Sciatic nerve (tissue), 2 donors: ENCODE results near the gene PPTC7. TPM values are rescaled to one million over a fixed set of nuclear protein-coding genes. Genes with fewer than 3 reads are reported as not detected.
"Not testable (repeated sequence)": the region's sequence is repeated elsewhere in the genome, so short reads cannot be mapped to it uniquely, and the experiment has no call there.

Experiments used
- ATAC-seq: fragments of 200-7000 bp; cut with Tn5 transposase; one replicate; pipeline ENCODE4 v1.9.1; 2020; ENCODE audit warnings: mild to moderate bottlenecking, moderate library complexity
- DNase-seq: peaks from one replicate; pipeline ENCODE4 v3.0.0-alpha.2; 2020; ENCODE audit warnings: low spot score
- intact Hi-C: fragments of 100-400 bp; cut with DNase I; formaldehyde crosslinking; loops from one replicate; pipeline ENCODE4 v1.14.2; 2022
- total RNA-seq: library from RNA; stranded (reverse); fragmentation: NEBNext Ultra II Directional; extraction: Animal tissue kit (Norgen Biotek cat#: 25700); gene quantifications from one replicate; pipeline ENCODE4 v1.2.1, GENCODE V29; 2021
- donor health status: DM: no; HTN: no; CAD: no.
- donor health status: DM: no; HTN: no; CAD: no.

Gene PPTC7
- total RNA-seq, 1 donor from 2014 or later, result 23.8 TPM

DNA sequence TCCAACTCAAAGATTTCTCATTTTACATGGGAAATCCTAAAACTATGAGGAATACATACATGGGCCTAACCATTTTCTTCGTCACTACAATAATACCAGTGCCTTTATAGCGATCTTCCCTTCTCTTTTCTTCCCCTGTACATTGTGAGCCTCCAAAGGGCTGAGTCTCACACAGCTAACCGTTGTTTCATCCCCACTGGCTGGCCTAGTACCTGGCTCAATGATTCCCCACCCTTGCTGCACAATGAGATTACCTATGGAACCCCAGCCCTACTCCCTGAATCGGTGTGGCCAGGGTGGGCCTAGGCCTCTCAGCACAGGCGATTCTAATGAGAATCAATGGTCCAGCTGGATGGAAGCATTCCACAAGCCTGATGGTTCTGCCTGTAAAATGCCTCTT, 16.1 kb downstream of the PPTC7 start:
- ATAC-seq (no peak), DNase-seq (no peak)
- intact Hi-C loops, result no loop called here

DNA sequence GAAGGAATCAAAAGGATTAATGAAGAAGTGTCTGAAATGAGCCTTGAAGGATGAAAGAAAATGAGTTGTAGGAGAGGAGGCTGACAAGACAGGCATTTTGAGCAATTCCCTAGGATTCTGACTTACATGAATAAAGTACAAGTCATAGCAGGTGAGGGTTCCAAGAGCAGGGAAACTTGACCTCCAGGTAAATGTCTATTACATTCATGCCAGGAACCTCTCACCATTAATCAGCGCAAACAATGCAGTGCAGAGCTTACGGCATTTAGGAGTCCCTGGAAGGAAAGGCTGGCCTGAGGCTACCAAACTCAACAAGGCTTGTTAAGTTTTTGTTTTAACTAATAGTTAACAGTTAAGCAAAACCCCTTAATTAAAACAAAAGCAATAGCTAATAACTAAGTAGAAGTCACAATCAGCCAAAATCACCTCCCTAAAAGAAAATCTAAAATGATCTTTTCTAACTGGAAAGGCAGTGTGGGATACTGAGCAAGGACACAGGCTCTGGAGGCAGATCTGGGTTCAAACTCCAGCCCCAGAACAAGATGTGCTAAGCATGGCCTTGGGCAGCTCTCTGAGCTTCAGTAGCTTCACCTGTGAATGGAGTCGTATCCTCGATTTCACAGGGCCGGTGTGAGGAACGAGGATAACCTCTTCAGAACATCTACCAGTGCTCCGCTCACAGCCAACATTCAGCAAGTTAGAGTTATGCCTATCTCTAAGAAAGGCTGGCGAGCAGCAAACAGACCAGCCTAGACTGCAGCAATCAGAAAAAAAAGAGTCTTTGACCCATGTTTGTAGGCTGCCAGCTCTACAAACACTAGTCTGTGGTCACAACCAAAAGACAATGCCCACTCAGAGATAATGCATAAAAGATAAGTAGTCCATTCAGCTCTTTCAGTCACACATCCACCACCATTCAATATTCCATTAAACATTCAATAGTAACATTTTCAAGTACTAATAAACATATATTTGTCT, 16.9 kb downstream of the PPTC7 start:
- no peak for DNase-seq
- ATAC-seq, result no peak
- intact Hi-C loops, result no loop called here

DNA sequence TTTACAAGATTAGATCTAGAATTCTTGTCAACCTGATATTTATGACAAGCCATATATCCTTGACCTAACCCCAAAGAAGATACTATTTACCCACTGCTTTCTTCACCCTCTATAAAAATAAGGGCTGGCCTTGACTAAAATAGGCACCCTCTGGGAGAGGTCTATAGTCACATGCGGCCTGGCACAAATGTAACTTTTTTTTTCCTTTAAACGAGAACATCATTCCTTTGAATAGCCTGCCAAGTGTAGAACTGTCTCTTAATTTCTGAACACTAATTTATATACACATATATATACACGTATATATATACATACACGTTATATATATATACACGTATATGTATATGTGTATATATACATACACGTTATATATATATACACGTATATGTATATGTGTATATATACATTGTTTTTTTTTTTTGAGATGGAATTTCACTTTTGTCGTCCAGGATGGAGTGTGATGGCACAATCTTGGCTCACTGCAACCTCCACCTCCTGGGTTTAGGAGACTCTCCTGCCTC, 18.6 kb downstream of the PPTC7 start:
- intact Hi-C loops, result no loop called here
- no peak for DNase-seq
- ATAC-seq, result peak; percentile 34

DNA sequence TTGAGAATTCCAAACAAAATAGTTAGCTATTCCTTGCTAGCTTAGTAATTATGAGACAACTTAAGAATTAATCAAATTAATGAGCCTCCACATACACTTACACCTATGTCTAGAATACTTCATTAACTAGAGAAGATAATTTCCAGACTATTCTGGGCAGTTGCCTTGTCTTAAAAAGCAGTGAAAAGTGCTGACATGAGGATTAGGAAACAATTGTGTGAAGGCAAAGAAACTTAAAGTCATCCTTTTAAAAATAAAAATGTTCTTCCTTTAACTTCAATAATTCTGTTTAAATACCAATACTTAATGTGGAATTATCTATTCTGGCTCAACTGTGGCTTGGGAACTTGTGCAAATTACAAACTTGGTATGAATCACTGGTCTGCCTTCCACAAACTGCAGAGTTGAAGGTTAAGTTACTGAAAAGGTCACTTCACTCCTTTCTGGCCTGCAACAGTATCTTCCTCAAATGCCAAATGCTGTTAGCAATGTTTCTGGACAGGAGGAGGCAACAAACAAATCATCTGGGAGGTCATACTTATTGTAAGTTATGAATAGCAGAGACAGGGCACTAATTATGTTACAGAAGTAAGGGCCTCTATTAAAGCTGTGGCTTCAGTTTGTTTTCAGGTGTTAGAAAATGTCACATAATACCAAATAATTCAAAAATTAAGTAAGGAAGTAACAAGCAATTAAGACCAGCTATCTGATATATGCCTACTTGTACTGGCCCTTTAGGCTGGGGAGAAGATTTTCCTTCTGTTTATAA, 19.2 kb downstream of the PPTC7 start:
- intact Hi-C loops, result no loop called here
- DNase-seq, result no peak
- peak; percentile 75 for ATAC-seq

DNA sequence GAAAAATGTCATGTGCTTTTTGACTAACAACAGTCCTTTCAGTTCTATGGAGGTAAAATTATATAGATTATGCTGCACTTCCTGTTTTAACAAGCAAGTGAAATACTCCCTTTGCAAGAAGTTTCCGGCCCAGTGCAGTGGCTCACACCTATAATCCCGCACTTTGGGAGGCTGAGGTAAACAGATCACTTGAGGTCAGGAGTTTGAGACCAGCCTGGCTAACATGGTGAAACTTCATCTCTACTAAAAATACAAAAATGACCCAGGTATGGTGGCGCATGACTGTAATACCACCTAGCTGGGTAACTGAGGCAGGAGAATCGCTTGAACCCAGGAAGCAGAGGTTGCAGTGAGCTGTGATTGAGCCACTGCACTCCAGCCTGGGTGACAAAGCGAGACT, 20.7 kb downstream of the PPTC7 start:
- ATAC-seq, DNase-seq, intact Hi-C loops: not testable (repeated sequence)

DNA sequence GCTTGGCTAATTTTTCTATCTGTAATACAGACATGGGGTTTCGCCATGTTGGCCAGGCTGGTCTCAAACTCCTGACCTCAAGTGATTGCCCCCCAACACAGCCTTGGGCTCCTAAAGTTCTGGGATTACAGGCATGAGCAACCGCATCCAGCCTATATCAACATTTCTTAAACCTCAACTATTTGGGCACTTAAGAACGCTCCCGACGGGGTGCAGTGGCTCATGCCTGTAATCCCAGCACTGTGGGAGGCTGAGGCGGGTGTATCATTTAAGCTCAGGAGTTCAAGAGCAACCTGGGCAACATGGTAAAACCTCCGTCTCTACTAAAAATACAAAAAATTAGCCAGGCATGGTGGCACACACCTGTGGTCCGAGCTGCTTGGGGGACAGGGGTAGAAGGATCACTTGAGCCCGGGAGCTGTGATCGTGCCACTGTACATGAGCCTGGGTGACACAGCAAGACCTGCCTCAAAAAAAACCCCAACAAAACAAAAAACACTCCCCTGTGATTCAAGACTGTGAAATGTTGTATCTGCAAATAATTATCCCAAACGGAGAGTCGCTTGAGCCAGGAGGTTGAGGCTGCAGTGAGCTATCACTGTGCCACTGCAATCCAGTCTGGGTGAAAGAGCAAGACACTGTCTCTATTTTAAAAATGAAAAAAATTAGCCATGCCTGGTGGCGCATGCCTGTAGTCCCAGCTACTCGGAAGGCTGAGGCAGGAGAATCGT, 21.5 kb downstream of the PPTC7 start:
- intact Hi-C loops, result no loop called here
- ATAC-seq (peak; percentile 44), DNase-seq (no peak)

DNA sequence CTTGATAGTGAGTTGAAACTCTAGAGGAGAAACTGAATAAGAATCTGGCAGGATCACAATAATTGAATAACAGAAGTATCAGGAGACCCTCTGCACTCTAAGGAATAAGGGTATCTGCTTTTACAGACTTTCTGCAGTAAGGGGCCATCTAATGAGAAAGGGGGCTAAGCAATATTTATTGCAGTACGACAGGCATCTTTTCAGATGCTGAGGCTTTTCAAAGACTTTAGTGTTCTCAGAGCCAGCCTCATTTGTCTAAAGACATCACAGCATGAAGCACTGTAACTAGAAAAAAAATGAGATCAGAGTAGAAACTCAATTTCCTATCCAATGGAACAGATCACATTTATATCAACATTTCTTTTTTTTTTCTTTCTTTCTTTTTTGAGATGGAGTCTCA, 22.2 kb downstream of the PPTC7 start:
- ATAC-seq (no peak), DNase-seq (no peak)
- intact Hi-C loops, result no loop called here

DNA sequence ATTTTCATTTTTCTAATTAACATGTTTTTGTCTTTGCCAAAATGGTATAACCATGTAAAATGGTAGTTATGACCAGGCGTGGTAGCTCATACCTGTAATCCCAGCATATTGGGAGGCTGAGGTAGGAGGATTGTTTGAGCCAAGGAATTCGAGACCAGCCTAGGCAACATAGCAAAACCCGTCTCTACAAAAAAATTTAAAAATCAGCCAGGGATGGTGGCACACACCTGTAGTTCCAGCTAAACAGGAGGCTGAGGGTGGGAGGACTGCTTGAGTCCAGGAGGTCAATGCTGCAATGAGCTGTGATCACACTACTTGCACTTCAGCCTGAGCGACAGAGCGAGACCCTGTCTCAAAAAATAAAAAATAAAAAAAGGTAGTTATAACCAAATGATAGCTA, 23.1 kb downstream of the PPTC7 start:
- no peak for ATAC-seq
- intact Hi-C loops, result no loop called here
- DNase-seq, result no peak

DNA sequence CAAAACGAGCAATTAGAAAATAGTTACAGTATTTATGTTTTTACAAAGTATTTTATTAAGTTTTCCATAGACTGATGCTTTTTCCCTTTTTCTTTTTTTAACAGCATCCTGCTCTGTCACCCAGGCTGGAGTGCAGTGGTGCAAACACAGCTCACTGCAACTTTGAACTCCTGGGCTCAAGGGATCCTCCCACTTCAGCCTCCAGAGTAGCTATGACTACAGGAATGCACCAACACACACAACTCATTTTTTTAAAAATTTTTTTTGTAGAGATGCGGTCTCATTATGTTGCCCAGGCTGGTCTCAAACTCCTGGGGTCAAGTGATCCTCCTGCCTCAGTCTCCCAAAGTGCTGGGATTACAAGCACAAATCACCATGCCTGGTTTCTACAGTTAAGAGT, 24.2 kb downstream of the PPTC7 start:
- ATAC-seq, intact Hi-C loops, DNase-seq: not testable (repeated sequence)

DNA sequence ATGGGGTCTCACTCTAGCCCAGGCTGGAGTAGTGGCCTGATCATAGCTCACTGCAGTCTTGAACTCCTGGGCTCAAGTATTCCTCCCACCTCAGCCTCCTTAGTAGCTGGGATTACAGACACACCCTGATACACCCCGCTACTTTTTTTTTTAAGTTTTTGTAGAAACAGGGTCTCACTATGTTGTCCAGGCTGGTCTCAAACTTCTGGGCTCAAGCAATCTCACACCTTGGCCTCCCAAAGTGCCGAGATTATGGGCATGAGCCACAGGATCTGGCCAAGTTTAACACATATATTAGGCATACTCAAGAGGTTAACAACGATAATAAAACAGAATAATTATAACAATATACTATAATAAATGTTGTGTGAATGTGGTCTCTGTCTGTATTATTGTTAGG, 25.8 kb downstream of the PPTC7 start:
- intact Hi-C loops, result no loop called here
- no peak for DNase-seq
- no peak for ATAC-seq

DNA sequence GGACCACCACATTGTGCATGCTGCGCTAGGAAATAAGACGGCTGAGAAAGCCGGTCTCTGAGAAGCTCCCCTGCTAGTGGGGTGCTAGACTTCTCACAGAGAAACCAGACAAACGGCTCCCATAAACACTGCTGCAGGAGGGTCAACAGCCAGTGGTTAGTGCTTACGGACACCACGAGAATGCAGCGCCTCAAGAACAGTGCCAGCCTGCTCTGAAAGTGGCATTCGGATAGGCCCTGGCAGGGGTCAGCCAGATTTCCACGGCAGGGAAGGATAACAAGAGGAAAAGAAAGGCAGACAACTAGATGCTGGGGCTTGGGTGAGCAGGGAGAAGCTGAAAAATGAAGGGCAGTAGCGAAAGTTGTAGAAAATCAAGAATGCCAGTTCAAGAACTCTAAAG, 26.4 kb downstream of the PPTC7 start:
- ATAC-seq, result no peak
- no peak for DNase-seq
- intact Hi-C loops, result no loop called here

DNA sequence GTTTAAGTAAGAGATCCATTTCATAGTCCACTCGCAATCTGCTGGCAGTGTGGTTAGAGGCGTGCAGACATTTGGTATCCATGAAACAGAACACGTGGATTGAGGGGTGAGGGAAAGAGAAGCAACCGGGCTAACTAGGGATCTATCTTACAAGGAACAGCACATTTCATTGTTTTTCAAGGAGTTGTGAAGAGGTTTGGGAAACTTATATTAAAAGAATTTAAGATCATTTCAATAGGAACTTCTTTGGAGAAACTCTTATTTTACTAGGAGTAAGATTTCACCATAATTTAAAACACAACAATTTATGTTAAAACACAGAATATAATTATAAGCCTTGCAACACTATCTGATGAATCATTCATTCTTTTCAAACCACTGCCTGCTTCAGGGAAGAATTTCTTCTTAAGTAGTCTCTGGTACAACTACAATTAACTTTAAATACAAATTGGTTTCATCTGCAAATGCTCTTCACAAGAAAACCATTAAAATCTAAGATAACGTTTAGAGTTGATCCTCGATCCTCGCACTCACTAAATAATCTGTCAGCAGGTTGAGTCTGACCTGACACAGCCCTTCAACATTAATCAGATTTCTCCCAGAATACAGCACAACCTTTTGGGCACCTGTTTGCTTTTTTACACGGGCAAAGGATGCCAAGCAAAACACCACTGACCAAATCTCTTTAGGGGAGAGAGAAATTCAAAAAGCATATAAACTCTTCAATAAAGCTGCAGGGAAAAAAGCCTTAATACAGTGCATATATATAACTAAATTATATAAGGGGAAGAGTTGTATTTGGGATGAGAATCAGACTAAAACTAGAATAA, 27.3 kb downstream of the PPTC7 start:
- no peak for DNase-seq
- ATAC-seq, result peak; percentile 62
- intact Hi-C loops, result no loop called here

DNA sequence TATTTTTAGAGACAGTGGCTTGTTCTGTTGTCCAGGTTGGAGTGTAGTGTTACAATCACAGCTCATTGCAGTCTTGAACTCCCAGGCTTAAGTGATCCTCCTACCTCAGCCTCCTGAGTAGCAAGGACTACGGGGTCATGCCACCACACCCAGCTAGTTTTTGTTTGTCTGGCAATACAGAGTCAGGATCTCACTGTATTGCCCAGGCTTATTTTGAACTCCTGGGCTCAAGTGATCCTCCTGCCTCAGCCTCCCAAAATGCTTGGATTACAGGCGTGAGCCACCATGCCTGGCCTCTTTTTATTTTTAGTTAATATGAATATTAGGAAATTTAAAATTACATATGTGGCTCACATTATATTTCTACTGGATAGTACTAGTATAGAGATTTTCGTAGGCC, 28.9 kb downstream of the PPTC7 start:
- intact Hi-C loops, result no loop called here
- ATAC-seq (no peak), DNase-seq (no peak)

DNA sequence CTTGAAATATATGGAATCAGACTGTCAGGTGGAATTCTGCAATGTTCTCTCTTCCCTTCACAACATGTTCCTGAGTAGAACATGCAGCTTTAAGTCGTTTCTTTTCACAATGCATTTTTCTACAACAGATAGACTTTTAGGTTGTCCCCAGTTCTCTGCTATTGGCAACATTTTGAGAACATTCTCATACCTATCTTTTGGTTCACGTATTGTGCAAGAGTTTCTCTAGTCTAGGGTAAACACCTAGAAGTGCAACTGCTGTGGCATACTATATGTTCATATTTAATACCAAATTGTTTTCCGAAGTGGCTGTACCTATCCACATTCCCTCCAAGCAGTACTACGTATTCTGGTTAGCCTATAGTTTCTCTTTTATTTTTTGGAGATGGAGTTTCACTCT, 32.1 kb downstream of the PPTC7 start:
- intact Hi-C loops, result no loop called here
- ATAC-seq (no peak), DNase-seq (no peak)

DNA sequence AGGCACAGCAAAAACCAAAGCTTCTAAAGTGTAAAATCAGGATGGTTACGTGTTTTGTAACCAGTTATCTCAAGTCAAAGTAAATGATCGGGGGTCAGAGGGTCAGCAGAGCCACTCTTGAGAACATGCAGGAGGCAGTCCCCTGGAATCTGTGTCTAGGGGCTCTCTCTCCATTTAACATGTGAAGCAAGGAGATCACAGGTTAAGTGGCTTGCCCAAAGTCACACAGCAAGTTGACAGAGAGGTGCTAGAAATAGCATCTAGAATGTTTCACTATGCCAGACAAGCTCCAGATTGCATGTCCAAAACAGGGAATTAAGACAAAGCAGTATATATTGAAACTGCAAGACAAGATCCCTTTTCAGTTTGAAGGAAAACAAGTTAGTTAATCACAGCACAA, 33.4 kb downstream of the PPTC7 start:
- intact Hi-C loops, result no loop called here
- no peak for ATAC-seq
- no peak for DNase-seq

DNA sequence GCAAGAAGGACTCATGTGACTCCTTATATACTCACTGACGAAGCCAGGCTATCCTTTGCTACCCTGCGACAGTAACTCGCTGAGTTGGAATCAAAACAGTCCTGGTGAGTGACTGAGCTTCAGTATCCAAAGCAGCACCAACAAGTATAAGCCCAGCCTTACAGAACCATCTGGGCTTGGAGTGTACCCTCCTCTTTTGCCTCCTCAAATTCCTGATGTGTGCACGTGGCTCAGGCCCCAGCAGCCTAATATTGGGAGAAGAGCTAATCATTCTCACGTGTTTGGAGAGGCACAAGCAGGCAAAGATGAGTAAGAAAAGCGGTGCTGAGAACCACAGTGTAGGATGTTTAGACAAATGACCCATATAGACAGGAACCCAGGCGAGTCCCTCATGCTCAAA, 34.4 kb downstream of the PPTC7 start:
- DNase-seq (no peak), ATAC-seq (no peak)
- intact Hi-C loops, result no loop called here

DNA sequence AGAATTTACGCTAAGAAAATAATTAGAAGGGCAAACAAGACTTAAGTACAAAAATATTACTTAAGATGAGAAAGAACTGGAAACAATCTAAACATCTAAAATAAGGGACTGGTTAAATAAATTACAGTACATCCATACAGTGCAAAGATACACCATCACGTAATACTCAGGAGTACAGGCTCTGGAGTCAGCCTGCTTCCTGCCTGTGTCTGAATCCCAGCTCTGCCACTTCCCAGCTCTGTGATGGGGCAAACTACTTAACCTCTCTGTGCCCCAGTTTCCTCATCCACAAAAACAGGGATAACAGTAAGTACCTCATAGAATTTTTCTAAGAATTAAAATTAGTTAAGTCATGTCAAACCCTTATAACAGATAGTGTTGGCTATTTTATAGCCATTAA, 36.0 kb downstream of the PPTC7 start:
- ATAC-seq, result no peak
- no peak for DNase-seq
- intact Hi-C loops, result no loop called here

DNA sequence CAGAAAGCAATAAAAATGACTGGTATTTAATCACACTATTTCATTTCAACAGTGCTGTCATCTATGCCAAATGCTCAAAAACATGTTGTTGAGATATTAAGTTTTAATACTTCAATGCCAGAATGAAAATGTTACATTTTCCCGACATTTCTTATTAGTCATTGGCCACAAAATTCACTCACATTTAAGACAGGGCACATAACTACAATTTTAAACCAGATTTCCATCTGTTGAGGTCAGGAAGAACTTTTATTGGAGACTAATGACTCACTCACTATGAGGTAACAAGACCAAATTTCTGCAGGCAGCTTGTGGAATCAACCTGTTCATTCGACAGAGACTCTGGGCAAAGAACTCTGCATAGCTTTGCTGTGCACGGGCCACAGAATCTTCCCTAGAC, 36.8 kb downstream of the PPTC7 start:
- intact Hi-C loops, result no loop called here
- ATAC-seq (no peak), DNase-seq (no peak)

DNA sequence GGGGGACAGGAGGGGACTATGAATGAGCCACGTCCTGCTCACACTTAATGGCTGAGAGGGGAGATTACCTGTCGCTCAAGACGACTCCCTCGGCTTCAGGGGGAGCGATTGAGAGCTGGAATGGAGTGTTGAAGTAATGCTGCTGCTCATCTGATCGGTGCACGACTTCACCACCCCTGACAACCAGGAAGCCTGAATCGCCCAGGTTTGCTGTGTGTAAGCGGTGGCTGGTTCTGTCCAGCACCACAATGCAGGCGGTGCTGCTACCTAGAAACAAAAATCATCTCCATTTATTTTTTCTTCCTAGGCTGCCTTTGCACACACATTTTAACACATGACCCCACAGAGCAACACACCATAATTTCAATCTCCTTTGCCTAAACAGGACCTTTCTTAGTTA, 37.3 kb downstream of the PPTC7 start:
- no peak for ATAC-seq
- intact Hi-C loops, result no loop called here
- no peak for DNase-seq
